Nephron (organoid): ENCODE data around the gene SMAP1.
A peak's percentile ranks its signal among the peaks of the same experiment; 100 is the strongest.

ENCODE experiments used
- H3K27ac Mint-ChIP-seq, 3 experiments: 2 replicates each; pipeline ENCODE4 v1.8.0; 2020; ENCODE audit warnings: mixed read lengths in 3 of 3, mild to moderate bottlenecking in 2 of 3, moderate library complexity in 1 of 3
- H3K27me3 Mint-ChIP-seq: 2 replicates; pipeline ENCODE4 v1.8.0; 2021; ENCODE audit warnings: low read depth, mild to moderate bottlenecking, moderate library complexity, mixed read lengths
- H3K36me3 Mint-ChIP-seq: 2 replicates; pipeline ENCODE4 v1.8.0; 2020; ENCODE audit warnings: low read depth, mixed read lengths
- H3K4me1 Mint-ChIP-seq: 2 replicates; pipeline ENCODE4 v1.8.0; 2020; ENCODE audit warnings: mixed read lengths
- H3K4me3 Mint-ChIP-seq, 3 experiments: 2 replicates each; pipeline ENCODE4 v1.8.0; 2020; ENCODE audit warnings: mild to moderate bottlenecking in 3 of 3, mixed read lengths in 3 of 3, moderate library complexity in 2 of 3
- H3K9me3 Mint-ChIP-seq: 2 replicates; pipeline ENCODE4 v1.8.0; 2020; ENCODE audit warnings: mixed read lengths
- CTCF ChIP-seq, 3 experiments: fragments of 200-600 bp; sonication (generic); IDR thresholded peaks; one replicate each; pipeline ENCODE4 v1.5.0; 2021; ENCODE audit warnings: antibody characterized with exemption in 3 of 3; ENCODE audit not compliant: unreplicated experiment in 3 of 3

Gene SMAP1

GRCh38 chr6:70657706-70658105 lies 10.0 kb upstream of the SMAP1 start:
- TF ChIP-seq CTCF (IDR thresholded peaks at IDR 0.05; ENCODE audit: unreplicated experiment in 3 of 3), result no peak
- Mint-ChIP-seq H3K9me3 (no peaks in the 10 kb centered on the region), H3K27ac (no peak overlapping the region), H3K36me3 (no peaks in the 10 kb centered on the region), H3K27me3 (peaks cover 5% of the 10 kb centered on the region), H3K4me1 (no peaks in the 10 kb centered on the region), H3K4me3 (no peak overlapping the region)

GRCh38 chr6:70663881-70664466 lies 3.7 kb upstream of the SMAP1 start:
- H3K36me3 Mint-ChIP-seq, result no peaks in the 10 kb centered on the region
- H3K4me3 Mint-ChIP-seq, result no peak overlapping the region
- no peaks in the 10 kb centered on the region for H3K9me3 Mint-ChIP-seq
- no peak for TF ChIP-seq CTCF (IDR thresholded peaks at IDR 0.05; ENCODE audit: unreplicated experiment in 3 of 3)
- no peak overlapping the region for H3K27ac Mint-ChIP-seq
- peaks cover 17% of the 10 kb centered on the region for H3K4me1 Mint-ChIP-seq
- H3K27me3 Mint-ChIP-seq, result peaks cover 5% of the 10 kb centered on the region

GRCh38 chr6:70666706-70667105 lies 977 bp upstream of the SMAP1 start:
- no peak for TF ChIP-seq CTCF (IDR thresholded peaks at IDR 0.05; ENCODE audit: unreplicated experiment in 3 of 3)
- H3K27ac Mint-ChIP-seq, result peak overlapping the region; percentile 90 to 98 (median 97)
- H3K9me3 Mint-ChIP-seq, result no peaks in the 10 kb centered on the region
- peaks cover 35% of the 10 kb centered on the region for H3K4me1 Mint-ChIP-seq
- H3K4me3 Mint-ChIP-seq, result peak overlapping the region; percentile 88 to 93 (median 88)
- peaks cover under 1% of the 10 kb centered on the region for H3K27me3 Mint-ChIP-seq
- peaks cover 2% of the 10 kb centered on the region for H3K36me3 Mint-ChIP-seq

- H3K36me3 Mint-ChIP-seq, result peaks cover 3% of the 10 kb centered on the region
- H3K4me3 Mint-ChIP-seq, result peak overlapping the region; percentile 88 to 93 (median 88)
- no peaks in the 10 kb centered on the region for H3K9me3 Mint-ChIP-seq
- H3K4me1 Mint-ChIP-seq, result peaks cover 37% of the 10 kb centered on the region
- no peaks in the 10 kb centered on the region for H3K27me3 Mint-ChIP-seq
- H3K27ac Mint-ChIP-seq, result peak overlapping the region; percentile 90 to 98 (median 97)
- TF ChIP-seq CTCF (IDR thresholded peaks at IDR 0.05; ENCODE audit: unreplicated experiment in 3 of 3), result no peak
Measured at GRCh38 chr6:70667256-70667710, 400 bp upstream of the SMAP1 start.

- Mint-ChIP-seq H3K27me3 (no peaks in the 10 kb centered on the region), H3K4me3 (peak overlapping the region; percentile 88 to 94 (median 91)), H3K36me3 (peaks cover 3% of the 10 kb centered on the region), H3K9me3 (no peaks in the 10 kb centered on the region), H3K4me1 (peaks cover 45% of the 10 kb centered on the region), H3K27ac (peak overlapping the region; percentile 70 to 96 (median 79))
- TF ChIP-seq CTCF (IDR thresholded peaks at IDR 0.05; ENCODE audit: unreplicated experiment in 3 of 3), result no peak
Measured at GRCh38 chr6:70668499-70668812, 773 bp downstream of the SMAP1 start.

- no peak for TF ChIP-seq CTCF (IDR thresholded peaks at IDR 0.05; ENCODE audit: unreplicated experiment in 3 of 3)
Measured at GRCh38 chr6:70669133-70669532, 1.4 kb downstream of the SMAP1 start.

More at GRCh38 chr6:70669133-70669532, 1.4 kb downstream of the SMAP1 start:
- Mint-ChIP-seq H3K4me1 (peaks cover 51% of the 10 kb centered on the region), H3K9me3 (no peaks in the 10 kb centered on the region), H3K4me3 (peak overlapping the region; percentile 88 to 94 (median 91)), H3K27ac (peak overlapping the region; percentile 70 to 96 (median 79)), H3K27me3 (no peaks in the 10 kb centered on the region), H3K36me3 (peaks cover 3% of the 10 kb centered on the region)
